ENCODE measurements around the gene SCN2B.

The SCN2B gene

DNA sequence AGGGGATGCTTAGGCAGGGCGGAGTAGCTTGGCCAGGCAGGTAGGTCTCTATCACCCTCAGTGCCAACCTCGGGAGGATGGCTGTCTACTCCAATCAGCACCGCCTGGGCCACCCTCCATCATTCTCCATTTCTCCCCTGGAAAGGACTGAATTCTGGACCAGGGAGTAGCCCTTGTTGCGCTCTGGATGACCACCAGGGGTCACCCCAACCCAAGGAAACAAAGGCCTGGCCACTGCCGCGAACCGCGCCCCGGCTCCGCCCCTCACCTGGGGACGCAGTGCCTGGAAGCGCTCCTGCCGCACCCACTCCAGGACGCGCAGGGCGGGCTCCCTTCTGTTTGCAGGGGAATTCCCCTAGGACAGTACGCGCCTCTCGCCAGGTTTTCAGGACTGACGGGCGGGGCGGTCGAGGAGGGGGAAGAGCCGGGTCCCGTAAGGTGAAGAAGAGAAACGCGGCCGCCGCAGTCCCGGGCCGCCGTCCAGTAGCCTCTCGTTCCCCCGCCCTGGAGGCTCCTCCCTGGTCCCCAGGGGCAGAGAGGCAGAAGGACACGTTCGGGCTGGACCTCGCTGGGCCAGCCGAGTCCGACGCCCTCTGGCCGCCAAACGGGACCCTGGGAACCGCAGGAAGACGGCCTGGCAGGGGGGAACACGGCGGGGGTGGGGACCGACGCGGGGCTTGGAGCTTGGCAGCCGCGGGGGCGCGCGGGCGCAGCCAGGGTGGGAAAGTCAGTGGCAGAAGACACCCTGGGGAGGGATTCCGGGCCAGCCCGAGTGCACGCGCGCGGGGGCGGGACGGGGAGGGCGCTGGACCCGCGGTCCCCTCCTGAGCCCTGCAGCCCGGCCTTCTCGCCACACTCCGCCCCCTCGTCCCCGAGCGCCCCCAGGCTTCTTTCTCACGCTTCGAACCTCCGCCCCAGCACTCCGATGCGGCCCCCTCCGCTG, 30.9 kb downstream of the SCN2B start:
- Histone ChIP-seq H3K36me3 (ENCODE audit: insufficient read depth, low read length) (no peaks in the 10 kb centered on the region), H3K27ac (ENCODE audit: low read length) (no peak overlapping the region), H2AFZ (ENCODE audit: low read depth, low read length) (0 out of 2 replicates have a peak overlapping the region, but pooled peaks have one; percentile 11), H3K9ac (ENCODE audit: low read depth, low read length) (no peak overlapping the region), H3K4me1 (ENCODE audit: insufficient read depth, low read length) (peaks cover 6% of the 10 kb centered on the region), H4K20me1 (ENCODE audit: insufficient read depth, low read length) (no peaks in the 10 kb centered on the region; the same call in 1 of the 2 replicates), H3K79me2 (ENCODE audit: insufficient read depth, low read length) (no peaks in the 10 kb centered on the region), H3K27me3 (ENCODE audit: insufficient read depth, low read length, poor library complexity) (peaks cover 62% of the 10 kb centered on the region), H3K9me3 (ENCODE audit: insufficient read depth, low read length, severe bottlenecking) (no peaks in the 10 kb centered on the region), H3K4me2 (ENCODE audit: insufficient read depth, low read length) (peak overlapping the region; percentile 59), H3K4me3 (ENCODE audit: low read depth in 1 of 2, low read length in 2 of 2) (peak overlapping the region in 1 of 2 experiments; percentile 33; a peak in 1 of 4 replicates)
- DNase-seq (peak; percentile 66), ATAC-seq (ENCODE audit: insufficient read depth, low read depth) (peak; percentile 89)
- TF ChIP-seq, protein P1, sequence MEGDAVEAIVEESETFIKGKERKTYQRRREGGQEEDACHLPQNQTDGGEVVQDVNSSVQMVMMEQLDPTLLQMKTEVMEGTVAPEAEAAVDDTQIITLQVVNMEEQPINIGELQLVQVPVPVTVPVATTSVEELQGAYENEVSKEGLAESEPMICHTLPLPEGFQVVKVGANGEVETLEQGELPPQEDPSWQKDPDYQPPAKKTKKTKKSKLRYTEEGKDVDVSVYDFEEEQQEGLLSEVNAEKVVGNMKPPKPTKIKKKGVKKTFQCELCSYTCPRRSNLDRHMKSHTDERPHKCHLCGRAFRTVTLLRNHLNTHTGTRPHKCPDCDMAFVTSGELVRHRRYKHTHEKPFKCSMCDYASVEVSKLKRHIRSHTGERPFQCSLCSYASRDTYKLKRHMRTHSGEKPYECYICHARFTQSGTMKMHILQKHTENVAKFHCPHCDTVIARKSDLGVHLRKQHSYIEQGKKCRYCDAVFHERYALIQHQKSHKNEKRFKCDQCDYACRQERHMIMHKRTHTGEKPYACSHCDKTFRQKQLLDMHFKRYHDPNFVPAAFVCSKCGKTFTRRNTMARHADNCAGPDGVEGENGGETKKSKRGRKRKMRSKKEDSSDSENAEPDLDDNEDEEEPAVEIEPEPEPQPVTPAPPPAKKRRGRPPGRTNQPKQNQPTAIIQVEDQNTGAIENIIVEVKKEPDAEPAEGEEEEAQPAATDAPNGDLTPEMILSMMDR (IDR thresholded peaks at IDR 0.05; ENCODE audit: borderline replicate concordance, extremely low read depth, low read length, poor library complexity, severe bottlenecking): peak; percentile 80
- TF ChIP-seq EZH2 (IDR thresholded peaks at IDR 0.05; ENCODE audit: borderline replicate concordance, low read depth, low read length, severe bottlenecking): no peak

DNA sequence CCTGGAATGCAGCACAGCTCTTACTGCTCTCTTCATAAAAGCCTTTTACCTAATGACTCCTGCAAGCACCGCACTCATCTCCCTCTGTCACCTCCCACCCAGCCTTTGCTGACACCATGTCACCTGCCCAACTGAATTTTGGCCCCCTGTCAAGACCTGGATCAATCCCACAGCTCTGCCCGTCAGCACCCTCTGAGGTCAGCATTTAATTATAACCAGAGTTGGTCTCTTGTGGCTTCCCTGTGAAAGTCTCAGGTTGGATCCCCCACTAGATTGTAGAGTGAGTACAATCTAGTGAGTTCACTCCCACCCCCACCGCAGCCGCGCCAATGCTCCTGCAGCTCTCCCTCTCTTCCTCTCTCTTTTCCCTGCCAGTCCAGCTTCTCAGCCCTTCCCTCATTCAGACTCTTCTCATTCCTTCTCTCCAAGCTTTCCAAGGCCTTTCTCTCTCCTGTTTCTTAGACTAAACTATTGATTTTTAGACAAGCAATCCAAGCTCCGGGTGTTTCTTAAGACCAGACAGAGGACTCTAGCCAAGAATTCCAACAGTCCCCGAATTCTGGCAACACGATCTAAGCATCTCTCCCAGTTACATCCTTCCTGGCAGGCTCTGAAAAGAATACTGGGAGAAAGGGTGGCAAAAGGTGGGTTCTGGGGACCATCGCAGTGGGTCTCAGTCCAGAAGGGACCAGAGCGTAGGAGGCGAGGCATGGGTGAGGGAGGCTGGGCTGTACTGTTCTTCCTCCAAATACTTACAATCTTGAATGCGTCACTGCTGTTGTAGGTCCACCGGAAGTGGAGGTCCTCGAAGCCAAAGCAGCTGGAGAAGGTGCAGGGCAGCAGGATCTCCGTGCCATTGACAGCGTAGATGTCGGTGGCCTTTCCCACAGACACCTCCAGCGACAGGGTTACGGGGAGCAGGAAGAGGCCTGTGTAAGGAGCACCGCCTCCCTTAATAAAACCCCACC, 31.9 kb downstream of the SCN2B start:
- Histone ChIP-seq H3K4me2 (ENCODE audit: insufficient read depth, low read length) (no peak overlapping the region), H3K27ac (ENCODE audit: low read length) (no peak overlapping the region), H3K36me3 (ENCODE audit: insufficient read depth, low read length) (no peaks in the 10 kb centered on the region), H3K9ac (ENCODE audit: low read depth, low read length) (no peak overlapping the region), H4K20me1 (ENCODE audit: insufficient read depth, low read length) (no peaks in the 10 kb centered on the region; the same call in 1 of the 2 replicates), H2AFZ (ENCODE audit: low read depth, low read length) (no peak overlapping the region), H3K27me3 (ENCODE audit: insufficient read depth, low read length, poor library complexity) (peaks cover 57% of the 10 kb centered on the region), H3K79me2 (ENCODE audit: insufficient read depth, low read length) (no peaks in the 10 kb centered on the region), H3K4me1 (ENCODE audit: insufficient read depth, low read length) (peaks cover 6% of the 10 kb centered on the region), H3K9me3 (ENCODE audit: insufficient read depth, low read length, severe bottlenecking) (no peaks in the 10 kb centered on the region), H3K4me3 (ENCODE audit: low read depth in 1 of 2, low read length in 2 of 2) (no peak overlapping the region)
- DNase-seq (no peak), ATAC-seq (ENCODE audit: insufficient read depth, low read depth) (no peak; the same call in 2 of the 3 replicates)
- TF ChIP-seq, protein P1 (IDR thresholded peaks at IDR 0.05; ENCODE audit: borderline replicate concordance, extremely low read depth, low read length, poor library complexity, severe bottlenecking): no peak
- no peak for TF ChIP-seq EZH2 (IDR thresholded peaks at IDR 0.05; ENCODE audit: borderline replicate concordance, low read depth, low read length, severe bottlenecking)

DNA sequence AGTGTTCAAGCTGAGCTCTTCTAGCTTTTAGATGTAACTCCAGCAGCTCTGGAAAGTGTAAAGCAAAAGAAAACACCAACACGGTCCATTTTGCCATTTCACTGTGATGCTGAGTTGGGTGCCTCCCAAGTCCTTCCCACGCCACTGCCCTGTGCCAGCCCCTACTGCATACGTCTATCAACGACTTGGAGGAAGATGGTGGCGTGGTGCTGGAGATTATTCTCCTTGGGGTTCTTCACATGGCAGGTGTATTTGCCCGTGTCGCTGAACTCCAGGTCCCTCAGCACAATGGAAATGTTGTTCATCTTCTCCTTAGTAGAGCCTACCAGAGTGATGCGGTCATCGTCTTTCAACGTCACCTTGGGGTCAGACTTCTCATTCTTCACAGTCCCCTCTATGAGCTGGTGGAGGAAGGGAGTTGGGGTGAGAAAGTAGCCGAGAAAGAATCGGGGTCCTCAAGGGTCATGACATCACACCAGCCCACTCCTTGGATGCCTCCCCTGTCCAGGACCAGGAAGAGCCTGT, 32.7 kb downstream of the SCN2B start:
- Histone ChIP-seq H4K20me1 (ENCODE audit: insufficient read depth, low read length) (no peaks in the 10 kb centered on the region), H3K79me2 (ENCODE audit: insufficient read depth, low read length) (no peaks in the 10 kb centered on the region), H3K9me3 (ENCODE audit: insufficient read depth, low read length, severe bottlenecking) (no peaks in the 10 kb centered on the region), H2AFZ (ENCODE audit: low read depth, low read length) (no peak overlapping the region), H3K27ac (ENCODE audit: low read length) (no peak overlapping the region), H3K27me3 (ENCODE audit: insufficient read depth, low read length, poor library complexity) (peaks cover 50% of the 10 kb centered on the region), H3K4me3 (ENCODE audit: low read depth in 1 of 2, low read length in 2 of 2) (no peak overlapping the region), H3K9ac (ENCODE audit: low read depth, low read length) (no peak overlapping the region), H3K36me3 (ENCODE audit: insufficient read depth, low read length) (no peaks in the 10 kb centered on the region), H3K4me2 (ENCODE audit: insufficient read depth, low read length) (no peak overlapping the region), H3K4me1 (ENCODE audit: insufficient read depth, low read length) (peaks cover 6% of the 10 kb centered on the region)
- TF ChIP-seq, protein P1 (IDR thresholded peaks at IDR 0.05; ENCODE audit: borderline replicate concordance, extremely low read depth, low read length, poor library complexity, severe bottlenecking): no peak
- no peak for TF ChIP-seq EZH2 (IDR thresholded peaks at IDR 0.05; ENCODE audit: borderline replicate concordance, low read depth, low read length, severe bottlenecking)
- DNase-seq (no peak), ATAC-seq (ENCODE audit: insufficient read depth, low read depth) (no peak)

All from DND-41 (cell line).